Stimulated activated effector memory CD8-positive, alpha-beta T cell treated with anti-CD3 and anti-CD28 coated beads, Interleukin-12 subunit alpha, Interleukin-12 subunit beta, amount 100 ng/mL, for 72 hours (primary cell): ENCODE measurements around the gene TNFAIP8L2.
"Not testable (repeated sequence)": the region's sequence is repeated elsewhere in the genome, so short reads cannot be mapped to it uniquely, and the experiment has no call there.

Experiments
- ATAC-seq: fragments of 150-1000 bp; cut with Tn5 transposase; 2 replicates; pipeline ENCODE4 v1.10.0; 2021
- DNase-seq, 2 donors: peaks; one replicate each; pipeline ENCODE4 v3.0.0; 2021 to 2022; ENCODE audit warnings: low spot score in 2 of 2
- H3K27ac Mint-ChIP-seq: one replicate; pipeline ENCODE4 v1.8.0; 2022; ENCODE audit warnings: mild to moderate bottlenecking, mixed read lengths
- H3K36me3 Mint-ChIP-seq: one replicate; pipeline ENCODE4 v1.8.0; 2022; ENCODE audit warnings: mild to moderate bottlenecking, mixed read lengths
- H3K4me1 Mint-ChIP-seq: one replicate; pipeline ENCODE4 v1.8.0; 2022; ENCODE audit warnings: mixed read lengths
- H3K4me3 Mint-ChIP-seq: one replicate; pipeline ENCODE4 v1.8.0; 2022; ENCODE audit warnings: mild to moderate bottlenecking, mixed read lengths
- H3K9me3 Mint-ChIP-seq: one replicate; pipeline ENCODE4 v1.8.0; 2022; ENCODE audit warnings: mixed read lengths

Gene TNFAIP8L2

GRCh38 chr1:151193856-151194255 is 37.4 kb downstream of the TNFAIP8L2 start:
- Mint-ChIP-seq H3K36me3 (peaks cover 21% of the 10 kb centered on the region), H3K4me3 (no peak overlapping the region), H3K9me3 (no peaks in the 10 kb centered on the region), H3K27ac (no peak overlapping the region), H3K4me1 (peaks cover 37% of the 10 kb centered on the region)
- DNase-seq: no peak
- no peak for ATAC-seq

GRCh38 chr1:151194894-151195594 is 38.6 kb downstream of the TNFAIP8L2 start:
- Mint-ChIP-seq H3K4me1 (peaks cover 42% of the 10 kb centered on the region), H3K36me3 (peaks cover 22% of the 10 kb centered on the region)
- H3K27ac Mint-ChIP-seq, H3K9me3 Mint-ChIP-seq, DNase-seq, H3K4me3 Mint-ChIP-seq, ATAC-seq: not testable (repeated sequence)

GRCh38 chr1:151196292-151196800 is 39.9 kb downstream of the TNFAIP8L2 start:
- Mint-ChIP-seq H3K4me1 (peaks cover 36% of the 10 kb centered on the region), H3K9me3 (no peaks in the 10 kb centered on the region), H3K27ac (peak overlapping the region; percentile 48), H3K4me3 (no peak overlapping the region), H3K36me3 (peaks cover 30% of the 10 kb centered on the region)
- ATAC-seq: peak; percentile 12
- DNase-seq: peak in 1 of 2 donors; percentile 61

GRCh38 chr1:151197863-151198253 is 41.4 kb downstream of the TNFAIP8L2 start:
- Mint-ChIP-seq H3K4me3 (peak overlapping the region; percentile 98), H3K9me3 (no peaks in the 10 kb centered on the region), H3K36me3 (peaks cover 40% of the 10 kb centered on the region), H3K27ac (peak overlapping the region; percentile 98), H3K4me1 (peaks cover 45% of the 10 kb centered on the region)
- DNase-seq (no peak), ATAC-seq (no peak)

- peak; percentile 95 for ATAC-seq
- Mint-ChIP-seq H3K4me3 (peak within 1 kb of the TSS; percentile 98), H3K36me3 (peaks cover 46% of the 10 kb centered on the region), H3K4me1 (peaks cover 45% of the 10 kb centered on the region), H3K27ac (peak within 1 kb of the TSS; percentile 98), H3K9me3 (no peaks in the 10 kb centered on the region)
- peak; percentile 95 to 99 for DNase-seq
These were observed 42.0 kb downstream of the TNFAIP8L2 start, which contains the start of gene PIP5K1A for GRCh38 chr1:151198254-151199127. PIP5K1A (plus strand) TSS chr1:151198552; CDS start chr1:151198997, 445 bp downstream.

GRCh38 chr1:151199873-151200581 is 43.6 kb downstream of the TNFAIP8L2 start:
- peak overlapping the region; percentile 98 for H3K4me3 Mint-ChIP-seq
- H3K27ac Mint-ChIP-seq: peak overlapping the region; percentile 98
- ATAC-seq (peak; percentile 50), DNase-seq (no peak)
- peaks cover 45% of the 10 kb centered on the region for H3K4me1 Mint-ChIP-seq
- no peaks in the 10 kb centered on the region for H3K9me3 Mint-ChIP-seq
- peaks cover 62% of the 10 kb centered on the region for H3K36me3 Mint-ChIP-seq

GRCh38 chr1:151205381-151205965 is 49.0 kb downstream of the TNFAIP8L2 start:
- not testable (repeated sequence) for H3K4me1 Mint-ChIP-seq, H3K27ac Mint-ChIP-seq, DNase-seq, H3K9me3 Mint-ChIP-seq, ATAC-seq, H3K4me3 Mint-ChIP-seq
- H3K36me3 Mint-ChIP-seq: peaks cover 92% of the 10 kb centered on the region
